ENCODE data around the gene ACER3. TPM values are rescaled to one million over a fixed set of nuclear protein-coding genes. Genes with fewer than 3 reads are reported as not detected.

ACER3 gene
- total RNA-seq, 2 donors from 2014 or later = 18.5 to 23.2 TPM

GRCh38 chr11:76823481-76824028, 37.2 kb upstream of the ACER3 start:
- Histone ChIP-seq H3K27ac (ENCODE audit: low read depth, low read length) (no peak overlapping the region), H3K9ac (ENCODE audit: extremely low read depth, low read length, poor library complexity, severe bottlenecking) (no peak overlapping the region), H3K9me3 (ENCODE audit: control insufficient read depth, low read length) (peaks cover 24% of the 10 kb centered on the region), H3K36me3 (ENCODE audit: control insufficient read depth, insufficient read depth, low read length) (no peaks in the 10 kb centered on the region), H3K4me3 (ENCODE audit: low read length) (no peak overlapping the region), H3K27me3 (ENCODE audit: control insufficient read depth, insufficient read depth, low read length, poor library complexity, severe bottlenecking) (no peaks in the 10 kb centered on the region), H3K4me1 (ENCODE audit: control insufficient read depth, insufficient read depth, low read length) (no peaks in the 10 kb centered on the region)
- Mint-ChIP-seq H3K36me3 (ENCODE audit: low read depth) (no peaks in the 10 kb centered on the region), H3K9me3 (peaks cover 41% of the 10 kb centered on the region), H3K4me3 (no peak overlapping the region), H3K27me3 (ENCODE audit: insufficient read depth) (peaks cover 2% of the 10 kb centered on the region), H3K4me1 (peaks cover 4% of the 10 kb centered on the region), H3K27ac (no peak overlapping the region)
- DNase-seq = peak; percentile 49
- TF ChIP-seq CTCF (conservative IDR thresholded peaks at IDR 0.05) = no peak
- 93 to 94% methylated on average over 3 to 9 of the region's 9 CpGs for WGBS, 2 experiments (ENCODE audit: insufficient coverage in 1 of 2, insufficient read length in 1 of 2)

GRCh38 chr11:76824083-76824939, 36.4 kb upstream of the ACER3 start:
- DNase-seq = peak; percentile 34
- Mint-ChIP-seq H3K27ac (no peak overlapping the region), H3K36me3 (ENCODE audit: low read depth) (no peaks in the 10 kb centered on the region), H3K4me3 (no peak overlapping the region), H3K4me1 (peaks cover 4% of the 10 kb centered on the region), H3K9me3 (peaks cover 35% of the 10 kb centered on the region), H3K27me3 (ENCODE audit: insufficient read depth) (peaks cover 6% of the 10 kb centered on the region)
- Histone ChIP-seq H3K9ac (ENCODE audit: extremely low read depth, low read length, poor library complexity, severe bottlenecking) (no peak overlapping the region), H3K36me3 (ENCODE audit: control insufficient read depth, insufficient read depth, low read length) (no peaks in the 10 kb centered on the region), H3K27ac (ENCODE audit: low read depth, low read length) (no peak overlapping the region), H3K4me1 (ENCODE audit: control insufficient read depth, insufficient read depth, low read length) (no peaks in the 10 kb centered on the region), H3K4me3 (ENCODE audit: low read length) (no peak overlapping the region), H3K27me3 (ENCODE audit: control insufficient read depth, insufficient read depth, low read length, poor library complexity, severe bottlenecking) (no peaks in the 10 kb centered on the region), H3K9me3 (ENCODE audit: control insufficient read depth, low read length) (peaks cover 18% of the 10 kb centered on the region)
- WGBS, 2 experiments (ENCODE audit: insufficient coverage in 1 of 2, insufficient read length in 1 of 2) = 74 to 88% methylated on average over 8 to 9 of the region's 9 CpGs
- no peak for TF ChIP-seq CTCF (conservative IDR thresholded peaks at IDR 0.05)

GRCh38 chr11:76824980-76825725, 35.6 kb upstream of the ACER3 start:
- no peaks in the 10 kb centered on the region for H3K36me3 ChIP-seq (ENCODE audit: control insufficient read depth, insufficient read depth, low read length)
- no peak overlapping the region for H3K4me3 Mint-ChIP-seq
- no peak overlapping the region for H3K27ac ChIP-seq (ENCODE audit: low read depth, low read length)
- 91% methylated on average over 5 of the region's 5 CpGs; no CpG with 5 or more reads in 1 of the 2 experiments for WGBS, 2 experiments (ENCODE audit: insufficient coverage in 1 of 2, insufficient read length in 1 of 2)
- peaks cover 4% of the 10 kb centered on the region for H3K4me1 Mint-ChIP-seq
- H3K4me1 ChIP-seq (ENCODE audit: control insufficient read depth, insufficient read depth, low read length) = no peaks in the 10 kb centered on the region
- H3K27ac Mint-ChIP-seq = no peak overlapping the region
- DNase-seq = peak; percentile 29
- no peaks in the 10 kb centered on the region for H3K36me3 Mint-ChIP-seq (ENCODE audit: low read depth)
- peaks cover 7% of the 10 kb centered on the region for H3K27me3 Mint-ChIP-seq (ENCODE audit: insufficient read depth)
- no peak overlapping the region for H3K9ac ChIP-seq (ENCODE audit: extremely low read depth, low read length, poor library complexity, severe bottlenecking)
- H3K27me3 ChIP-seq (ENCODE audit: control insufficient read depth, insufficient read depth, low read length, poor library complexity, severe bottlenecking) = no peaks in the 10 kb centered on the region
- TF ChIP-seq CTCF (conservative IDR thresholded peaks at IDR 0.05) = no peak
- H3K9me3 ChIP-seq (ENCODE audit: control insufficient read depth, low read length) = peaks cover 12% of the 10 kb centered on the region
- H3K9me3 Mint-ChIP-seq = peaks cover 28% of the 10 kb centered on the region
- H3K4me3 ChIP-seq (ENCODE audit: low read length) = no peak overlapping the region

Data from endodermal cell (in vitro differentiated cells).